ENCODE data around the gene CDH23.
A peak's percentile ranks its signal among the peaks of the same experiment; 100 is the strongest.

The CDH23 gene

DNA sequence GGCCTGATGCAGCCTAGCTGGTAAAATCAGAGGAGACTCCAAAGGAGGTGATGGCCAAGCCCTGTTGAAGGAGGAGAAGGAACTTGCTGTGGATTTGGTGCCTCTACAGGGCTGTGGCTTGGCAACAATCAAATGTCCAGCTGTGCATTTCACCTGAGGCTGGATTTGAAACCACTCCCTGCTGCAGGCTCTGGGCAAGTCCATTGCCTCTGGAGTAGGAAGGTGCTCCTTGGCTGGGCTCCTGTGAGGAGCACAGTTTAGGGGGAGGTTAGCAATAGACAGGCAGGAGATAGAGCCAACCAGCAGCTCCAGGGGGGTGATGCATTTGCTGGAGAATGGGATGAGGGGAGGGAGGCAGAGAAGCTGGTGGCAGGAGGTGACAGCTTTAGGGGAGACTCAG, 26.5 kb downstream of the CDH23 start:
- DNase-seq (ENCODE audit: low spot score), result no peak

- DNase-seq (ENCODE audit: low spot score), result no peak
Measured at GRCh38 chr10:71423901-71424300, 27.2 kb downstream of the CDH23 start.

DNA sequence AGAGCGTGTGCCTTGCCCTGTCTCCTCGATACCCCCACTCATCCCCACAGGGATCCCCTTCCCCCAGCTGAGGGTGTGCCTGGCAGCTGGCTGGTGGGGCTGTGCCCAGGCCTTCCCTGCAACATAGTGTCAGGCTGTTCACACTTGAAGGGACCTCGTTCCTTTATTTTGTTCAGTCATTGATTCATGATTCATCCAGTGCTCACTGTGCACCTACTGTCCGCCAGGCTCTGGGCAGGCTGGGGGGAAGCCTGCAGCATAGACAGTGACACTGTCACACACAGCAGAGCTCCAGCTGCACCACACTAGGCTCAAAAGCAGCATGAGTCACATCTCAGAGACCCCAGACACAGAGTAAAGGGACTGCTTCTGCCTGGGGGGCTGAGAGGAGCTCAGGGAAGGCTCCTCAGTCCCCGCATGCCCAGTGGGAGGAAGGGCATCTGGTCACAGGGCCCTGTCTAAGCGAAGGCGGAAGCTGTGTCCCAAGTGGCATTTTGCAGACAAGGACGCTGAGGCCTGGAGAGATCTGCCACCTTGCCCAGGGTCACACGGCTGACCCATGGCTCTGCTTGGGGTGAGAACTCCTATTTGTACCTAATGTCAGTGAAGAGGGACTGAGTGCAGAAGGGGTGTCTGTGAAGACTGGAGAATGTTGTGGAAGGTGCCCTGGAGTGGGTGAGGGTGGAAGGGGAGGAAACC, 27.9 kb downstream of the CDH23 start:
- DNase-seq (ENCODE audit: low spot score), result no peak

DNA sequence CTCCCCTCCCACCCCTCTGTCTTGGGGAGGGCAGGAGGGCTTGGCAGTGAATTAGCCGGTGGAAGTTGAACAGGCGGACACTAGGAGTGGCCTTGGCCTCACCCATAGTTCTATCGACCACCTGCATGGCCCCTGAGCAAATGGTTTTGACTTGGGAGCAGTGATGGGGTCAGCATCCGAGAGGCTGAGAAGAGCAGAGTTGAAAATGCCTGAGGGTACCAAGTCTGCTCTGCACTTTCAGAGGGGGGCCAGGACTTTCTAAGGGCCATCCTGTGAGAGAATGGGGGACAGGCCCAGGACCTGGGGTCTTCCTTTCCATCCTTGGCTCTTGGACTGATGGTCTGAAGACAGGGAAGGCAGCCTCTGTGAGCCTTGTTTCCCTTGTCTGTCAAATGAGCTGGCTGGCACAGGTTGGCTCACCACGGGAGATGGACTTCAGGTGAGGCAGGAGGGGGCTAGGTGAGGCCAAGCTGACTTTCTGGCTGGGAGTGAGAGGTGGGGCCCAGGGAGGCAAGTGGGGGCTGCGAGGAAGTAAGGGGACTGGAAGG, 29.4 kb downstream of the CDH23 start:
- DNase-seq (ENCODE audit: low spot score), result no peak

DNA sequence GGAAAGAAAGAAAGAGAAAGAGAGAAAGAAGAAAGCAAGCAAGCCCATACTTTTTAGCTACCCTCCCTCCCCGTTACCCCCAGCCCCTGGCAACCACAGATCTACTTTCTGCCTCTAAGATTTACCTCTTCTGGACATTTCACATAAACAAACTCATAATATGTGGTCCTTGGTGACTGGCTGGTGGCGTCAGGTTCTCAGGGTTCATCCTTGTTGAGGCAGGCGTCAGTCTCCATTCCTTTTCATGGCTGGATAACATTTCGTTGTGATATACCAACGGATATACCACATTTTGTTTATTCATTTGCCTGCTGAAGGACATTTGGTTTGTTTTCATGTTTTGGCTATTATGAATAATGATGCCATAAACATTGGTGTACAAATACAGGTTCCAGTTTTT, 30.5 kb downstream of the CDH23 start:
- no peak for DNase-seq (ENCODE audit: low spot score)

GRCh38 chr10:71429304-71429703, 32.6 kb downstream of the CDH23 start:
- no peak for DNase-seq (ENCODE audit: low spot score)

GRCh38 chr10:71429929-71430328, 33.2 kb downstream of the CDH23 start:
- DNase-seq (ENCODE audit: low spot score), result no peak

DNA sequence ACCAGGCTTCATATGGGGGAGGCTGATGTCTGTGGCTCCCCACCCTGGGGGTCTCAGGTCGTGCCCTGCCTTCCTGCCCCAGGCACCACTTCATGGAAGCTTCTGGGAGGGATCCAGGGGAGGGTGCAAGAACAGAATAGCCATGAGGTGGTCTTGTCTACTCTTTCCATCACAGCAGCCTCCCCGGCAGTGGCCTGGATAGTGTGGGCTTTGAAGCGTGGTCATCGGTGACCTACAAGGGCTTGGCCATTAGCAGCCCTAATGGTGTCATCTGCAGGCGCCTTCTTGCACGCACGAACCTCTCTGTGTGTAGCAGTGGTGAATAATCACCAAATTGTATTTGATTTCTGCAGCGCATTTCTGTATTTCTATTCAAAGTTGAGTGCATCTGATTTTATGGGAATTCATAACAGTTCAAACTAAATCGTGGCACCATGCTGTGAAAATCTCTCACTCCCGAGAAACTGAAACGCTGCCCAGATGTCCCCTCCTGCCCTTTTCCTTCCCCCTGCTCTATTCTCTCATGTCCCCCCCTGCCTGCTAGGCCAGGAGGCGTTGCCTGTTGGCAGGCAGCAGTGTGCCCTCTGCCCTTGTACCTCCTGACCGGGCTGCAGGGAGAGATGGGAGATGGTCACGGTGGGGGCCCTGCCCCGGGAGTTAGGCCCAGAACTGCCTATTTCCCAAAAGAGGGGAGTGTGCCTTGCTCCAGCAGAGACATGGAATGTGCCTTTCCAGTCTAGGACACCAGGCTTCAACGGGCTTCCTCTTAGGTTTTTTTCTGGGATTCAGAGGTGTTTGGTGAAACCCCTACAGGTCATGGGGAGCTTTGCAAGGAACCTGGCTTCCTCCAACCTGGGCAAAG, 34.8 kb downstream of the CDH23 start:
- peak; percentile 24 for DNase-seq (ENCODE audit: low spot score)

- DNase-seq (ENCODE audit: low spot score), result no peak
Measured at GRCh38 chr10:71432101-71432905, 35.6 kb downstream of the CDH23 start.

GRCh38 chr10:71432956-71433767, 36.4 kb downstream of the CDH23 start:
- no peak for DNase-seq (ENCODE audit: low spot score)

DNA sequence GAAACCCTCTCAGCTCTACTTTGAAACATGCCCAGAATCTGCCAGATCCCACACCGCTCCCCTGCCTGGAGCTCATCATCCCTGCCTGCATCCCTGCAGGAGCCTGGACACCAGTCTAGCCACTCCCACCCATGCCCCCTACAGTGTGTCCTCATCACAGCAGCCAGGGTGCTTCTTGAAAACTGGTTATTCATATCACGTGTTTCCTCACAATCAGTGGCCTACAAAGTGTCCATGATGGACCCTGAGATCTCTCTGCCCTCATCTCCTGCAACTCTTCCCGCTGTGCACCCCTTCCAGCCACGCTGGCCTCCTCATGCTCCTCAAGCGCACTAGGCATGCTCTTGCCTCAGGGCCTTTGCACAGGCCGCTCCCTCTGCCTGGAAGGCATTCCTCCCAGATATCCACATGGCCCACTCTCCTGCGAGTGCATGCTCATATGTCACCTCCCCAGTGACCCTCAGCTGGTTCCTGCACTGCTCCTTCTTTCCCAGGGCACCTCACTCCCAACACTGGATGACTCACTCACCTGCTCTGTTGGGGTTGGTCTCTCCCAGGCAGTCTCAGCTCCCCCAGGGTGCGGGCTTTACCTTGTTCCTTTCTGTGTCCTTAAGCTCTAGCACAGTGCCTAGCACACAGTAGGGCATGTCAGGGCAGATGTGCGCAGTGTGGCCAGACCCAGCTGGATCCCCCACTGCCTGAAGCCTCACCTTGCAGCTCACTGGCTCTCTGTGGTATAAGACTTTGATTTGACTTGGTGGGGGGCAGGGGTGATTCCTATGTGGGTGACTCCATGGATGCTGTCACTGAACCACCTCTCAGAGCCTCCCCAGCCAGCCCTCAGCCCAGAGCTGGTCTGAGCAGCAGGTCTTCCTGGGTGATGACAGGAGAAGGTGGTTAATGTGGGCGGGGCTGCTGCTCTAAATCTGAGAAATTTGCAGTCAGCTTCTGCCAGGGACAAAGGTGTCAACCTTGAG, 37.3 kb downstream of the CDH23 start:
- DNase-seq (ENCODE audit: low spot score), result no peak

DNA sequence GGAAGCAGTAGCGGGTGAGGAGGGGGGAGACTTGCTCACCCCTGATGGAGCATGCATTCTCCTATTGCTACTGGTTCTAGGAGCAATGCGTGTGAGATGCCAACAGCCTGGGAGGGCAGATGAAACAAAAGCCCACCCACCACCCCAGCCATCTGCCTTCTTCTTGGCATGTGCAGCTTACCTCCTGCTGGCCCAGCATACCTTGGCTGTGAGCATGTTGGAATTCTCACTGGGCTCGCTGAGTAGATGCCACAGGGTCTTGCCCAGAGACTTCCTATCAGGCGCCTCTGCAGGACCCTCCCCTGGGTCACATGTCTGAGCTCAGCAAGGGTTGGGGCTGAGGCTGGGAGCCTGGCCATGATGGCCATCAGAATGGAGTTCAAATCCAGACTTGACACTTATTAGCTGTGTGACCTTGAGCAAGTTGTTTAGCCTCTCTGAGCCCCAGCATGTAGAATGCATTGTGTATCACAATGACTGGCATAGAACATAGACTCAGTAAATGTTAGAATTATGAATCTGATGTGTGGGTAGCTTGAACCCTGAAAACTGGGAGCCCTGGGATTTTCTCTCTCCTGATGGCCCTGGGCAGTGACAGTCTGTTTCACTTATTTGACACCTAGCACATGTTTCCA, 38.2 kb downstream of the CDH23 start:
- no peak for DNase-seq (ENCODE audit: low spot score)

DNA sequence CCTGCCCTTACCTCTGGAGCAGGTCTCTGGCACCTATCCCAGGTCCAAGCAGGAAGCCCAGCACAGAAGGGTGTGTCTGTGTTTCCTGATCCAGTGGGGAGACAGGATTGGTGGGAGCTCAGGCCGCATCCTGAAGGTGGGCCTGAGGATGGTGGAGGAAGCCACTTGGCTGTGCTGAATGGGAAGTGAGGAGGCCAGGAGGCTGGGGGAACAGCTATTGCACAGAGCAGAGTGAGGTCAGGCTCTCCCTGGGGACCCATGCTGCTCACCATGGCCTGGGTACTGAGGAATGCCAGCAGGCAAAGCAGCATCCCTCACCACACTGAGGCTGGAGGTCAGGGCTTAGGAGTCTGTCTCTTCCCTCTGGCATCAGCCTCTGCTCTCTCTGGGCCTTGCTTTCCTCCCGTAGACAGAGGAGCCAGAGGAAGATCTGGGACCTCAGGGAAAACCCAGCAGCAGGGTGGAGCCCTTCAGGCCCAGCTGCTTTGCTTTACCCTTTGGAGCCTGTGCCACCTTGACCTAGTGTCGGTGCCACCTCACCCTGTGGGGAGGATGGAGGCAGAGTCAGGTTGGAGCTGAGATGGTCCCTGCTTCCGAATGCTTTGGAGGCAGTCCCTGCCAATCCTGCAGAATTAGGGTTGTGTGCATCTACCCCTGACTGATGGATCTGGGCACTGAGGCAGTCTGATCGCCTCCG, 39.0 kb downstream of the CDH23 start:
- DNase-seq (ENCODE audit: low spot score), result no peak

DNA sequence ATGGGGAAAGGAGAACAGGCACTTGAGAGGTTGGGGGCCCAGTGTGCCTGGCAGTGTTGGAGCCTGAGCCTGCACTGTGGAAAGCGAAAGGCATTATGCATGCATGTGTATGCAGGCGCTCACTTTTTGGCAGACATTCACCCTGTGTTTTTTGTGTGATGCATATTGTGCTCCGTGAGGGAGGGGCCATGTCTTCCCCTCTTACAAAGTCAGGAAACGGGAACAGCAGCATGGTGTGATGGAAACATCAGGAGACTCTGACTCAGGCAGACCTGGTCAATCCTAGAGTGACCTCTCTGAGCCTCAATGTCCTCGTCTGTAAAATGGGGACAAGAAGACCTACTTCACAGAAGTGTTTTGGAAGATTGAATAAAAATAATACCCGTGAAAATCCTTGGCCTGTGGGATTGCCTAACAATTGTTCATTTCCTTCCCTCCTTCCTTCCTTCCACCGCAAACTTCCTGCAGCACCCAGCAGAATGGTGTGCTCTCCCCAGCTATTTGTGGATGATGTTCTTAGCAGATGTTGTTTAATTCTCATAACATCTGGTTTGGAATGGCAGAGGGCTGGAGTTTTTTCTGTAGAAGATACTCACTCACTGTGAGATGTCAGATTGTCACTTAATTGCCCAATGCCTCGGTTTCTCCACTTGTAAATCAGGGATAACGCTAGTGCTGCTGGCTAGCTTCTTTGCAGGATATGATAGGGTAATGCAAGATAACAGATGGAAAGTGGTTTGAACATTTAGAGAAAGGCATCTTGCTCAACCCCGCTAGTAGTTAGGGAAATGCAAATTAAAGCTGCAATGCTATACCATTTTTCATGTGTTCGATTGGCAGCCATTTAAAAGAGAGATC, 39.8 kb downstream of the CDH23 start:
- DNase-seq (ENCODE audit: low spot score), result no peak

- DNase-seq (ENCODE audit: low spot score), result peak; percentile 13
Measured at GRCh38 chr10:71437537-71438092, 40.9 kb downstream of the CDH23 start.

- DNase-seq (ENCODE audit: low spot score), result no peak
Measured at GRCh38 chr10:71438761-71439160, 42.0 kb downstream of the CDH23 start.

- no peak for DNase-seq (ENCODE audit: low spot score)
Measured at GRCh38 chr10:71439670-71440425, 43.1 kb downstream of the CDH23 start.

Data from globus pallidus (tissue), 1 donor.